ENCODE data around the gene XYLT1. TPM values are rescaled to one million over a fixed set of nuclear protein-coding genes. Genes with fewer than 3 reads are reported as not detected.

The XYLT1 gene
- total and polyA plus RNA-seq, 12 donors = 0.29 to 4.0 (median 1.6) TPM

- peaks cover 0 to 4% (median 0%) of the 10 kb centered on the region in 11 donors for H3K9me3 ChIP-seq
- DNase-seq (peak; percentile 6 to 45), ATAC-seq (peak in 2 of 8 donors; percentile 51 to 52)
- TF ChIP-seq CTCF (IDR thresholded peaks at IDR 0.05) = peak; percentile 31 to 81 (median 61)
- H3K36me3 ChIP-seq = peaks cover 0 to 18% (median 0%) of the 10 kb centered on the region in 9 donors
- WGBS, 2 donors = 48 to 51% methylated on average over 14 of the region's 14 CpGs
- no peak overlapping the region for H3K4me3 ChIP-seq
- H3K27me3 ChIP-seq = no peaks in the 10 kb centered on the region
- H3K4me1 ChIP-seq = no peaks in the 10 kb centered on the region
- no peak overlapping the region for H3K27ac ChIP-seq
- intact Hi-C loops (cut with DNase I) = loop anchor here in 4 of 10 donors (10.0 kb wide), 2 partner anchors 271 to 281 kb away; partner anchors contain the start of gene XYLT1 (in 1 of the 4)
Measured at GRCh38 chr16:17194190-17194780, 276.5 kb downstream of the XYLT1 start.

- H3K27ac ChIP-seq = no peak overlapping the region
- H3K36me3 ChIP-seq = peaks cover 0 to 12% (median 0%) of the 10 kb centered on the region in 9 donors
- peaks cover 0 to 4% (median 0%) of the 10 kb centered on the region in 11 donors for H3K9me3 ChIP-seq
- ATAC-seq (no peak), DNase-seq (no peak)
- no peak for TF ChIP-seq CTCF (IDR thresholded peaks at IDR 0.05)
- no peaks in the 10 kb centered on the region for H3K27me3 ChIP-seq
- H3K4me1 ChIP-seq = no peaks in the 10 kb centered on the region
- H3K4me3 ChIP-seq = no peak overlapping the region
- intact Hi-C loops (cut with DNase I) = loop anchor here in 4 of 10 donors (10.0 kb wide), 2 partner anchors 271 to 281 kb away; partner anchors contain the start of gene XYLT1 (in 1 of the 4)
- WGBS, 2 donors = 79 to 90% methylated on average over 6 of the region's 6 CpGs
Measured at GRCh38 chr16:17193566-17194100, 277.1 kb downstream of the XYLT1 start.

GRCh38 chr16:17184026-17184425, 286.7 kb downstream of the XYLT1 start:
- Histone ChIP-seq H3K36me3 (no peaks in the 10 kb centered on the region), H3K27me3 (no peaks in the 10 kb centered on the region), H3K9me3 (no peaks in the 10 kb centered on the region), H3K27ac (no peak overlapping the region), H3K4me1 (no peaks in the 10 kb centered on the region), H3K4me3 (no peak overlapping the region)
- TF ChIP-seq CTCF (IDR thresholded peaks at IDR 0.05) = no peak
- DNase-seq = no peak
- intact Hi-C loops (cut with DNase I) = no loop called here
- 87 to 91% methylated on average over 7 of the region's 7 CpGs for WGBS, 2 donors
- ATAC-seq = no peak

GRCh38 chr16:17177959-17178905, 292.5 kb downstream of the XYLT1 start:
- no peak overlapping the region for H3K27ac ChIP-seq
- no peak for ATAC-seq
- H3K36me3 ChIP-seq = no peaks in the 10 kb centered on the region
- H3K27me3 ChIP-seq = no peaks in the 10 kb centered on the region
- intact Hi-C loops (cut with DNase I) = no loop called here
- H3K9me3 ChIP-seq = no peaks in the 10 kb centered on the region
- TF ChIP-seq CTCF (IDR thresholded peaks at IDR 0.05) = no peak
- no peak for DNase-seq
- H3K4me1 ChIP-seq = peaks cover 0 to 12% (median 0%) of the 10 kb centered on the region in 9 donors
- H3K4me3 ChIP-seq = no peak overlapping the region
- 75 to 81% methylated on average over 14 of the region's 14 CpGs for WGBS, 2 donors

Measured in heart right ventricle (tissue), 16 donors.